NCI-H2029 (cell line): ENCODE measurements around the gene ALOX5AP.

ENCODE experiments used
- DNase-seq: peaks from one replicate; lab custom pipeline; 2025; lab: John Stamatoyannopoulos, UW

ALOX5AP gene

GRCh38 chr13:30714629-30715371, 20.5 kb upstream of the ALOX5AP start:
- DNase-seq = no peak

GRCh38 chr13:30715372-30715756, 20.0 kb upstream of the ALOX5AP start:
- no peak for DNase-seq

- DNase-seq = no peak
These were observed 19.5 kb upstream of the ALOX5AP start for GRCh38 chr13:30715837-30716236.

- no peak for DNase-seq
These were observed 16.4 kb upstream of the ALOX5AP start for GRCh38 chr13:30718661-30719524.

GRCh38 chr13:30719525-30719914, 15.8 kb upstream of the ALOX5AP start:
- no peak for DNase-seq

- DNase-seq = no peak
These were observed 15.0 kb upstream of the ALOX5AP start for GRCh38 chr13:30720172-30720869.

- no peak for DNase-seq
These were observed 13.4 kb upstream of the ALOX5AP start for GRCh38 chr13:30721936-30722335.

GRCh38 chr13:30722361-30722760, 13.0 kb upstream of the ALOX5AP start:
- DNase-seq = peak; percentile 3

- DNase-seq = no peak
These were observed 10.6 kb upstream of the ALOX5AP start for GRCh38 chr13:30724778-30725177.

GRCh38 chr13:30725326-30726085, 9.8 kb upstream of the ALOX5AP start:
- DNase-seq = no peak

- no peak for DNase-seq
These were observed 9.2 kb upstream of the ALOX5AP start for GRCh38 chr13:30726192-30726591.

GRCh38 chr13:30727491-30728355, 7.6 kb upstream of the ALOX5AP start:
- DNase-seq = no peak

- no peak for DNase-seq
These were observed 5.5 kb upstream of the ALOX5AP start for GRCh38 chr13:30729801-30730200.

- DNase-seq = no peak
These were observed 4.8 kb upstream of the ALOX5AP start for GRCh38 chr13:30730526-30730925.

GRCh38 chr13:30731361-30732045, 3.8 kb upstream of the ALOX5AP start:
- DNase-seq = no peak

GRCh38 chr13:30732046-30732390, 3.3 kb upstream of the ALOX5AP start:
- no peak for DNase-seq

GRCh38 chr13:30734439-30734838, 904 bp upstream of the ALOX5AP start:
- no peak for DNase-seq

GRCh38 chr13:30735872-30736175, 481 bp downstream of the ALOX5AP start:
- DNase-seq = no peak

GRCh38 chr13:30736461-30737320, 1.3 kb downstream of the ALOX5AP start:
- no peak for DNase-seq
